ENCODE data around the gene ATE1.

DNA sequence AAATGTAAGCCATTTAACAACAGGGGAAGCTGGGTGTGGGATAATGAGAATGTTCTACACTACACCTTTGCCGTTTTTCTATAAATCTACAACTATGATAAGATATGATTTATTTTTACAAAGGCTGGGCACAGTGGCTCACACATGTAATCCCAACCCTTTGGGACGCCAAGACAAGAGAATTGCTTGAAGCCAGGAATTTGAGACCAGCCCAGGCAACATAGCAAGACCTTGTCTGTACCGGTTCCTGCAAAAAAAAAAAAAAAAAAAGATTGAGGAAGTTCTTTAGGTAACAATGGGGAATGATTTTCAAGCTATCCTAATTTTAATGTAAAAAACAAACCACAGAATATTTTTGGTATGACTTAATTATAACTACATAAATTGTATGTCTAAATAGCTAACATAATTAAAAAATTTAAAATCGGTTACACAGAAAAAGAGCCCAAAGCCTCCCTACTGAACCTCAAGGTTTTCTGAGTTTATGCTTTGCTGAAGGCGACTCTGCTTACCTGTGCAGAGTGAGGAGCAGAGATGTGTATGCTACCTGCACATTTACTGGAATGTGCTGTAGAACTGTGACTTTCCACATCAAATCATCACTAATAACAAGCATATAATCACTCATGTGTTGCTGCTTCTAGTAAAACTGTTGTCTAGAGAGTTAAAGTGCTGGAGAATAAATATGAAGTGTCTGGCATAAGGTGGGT, 163.4 kb downstream of the ATE1 start:
- TF ChIP-seq, protein P1, sequence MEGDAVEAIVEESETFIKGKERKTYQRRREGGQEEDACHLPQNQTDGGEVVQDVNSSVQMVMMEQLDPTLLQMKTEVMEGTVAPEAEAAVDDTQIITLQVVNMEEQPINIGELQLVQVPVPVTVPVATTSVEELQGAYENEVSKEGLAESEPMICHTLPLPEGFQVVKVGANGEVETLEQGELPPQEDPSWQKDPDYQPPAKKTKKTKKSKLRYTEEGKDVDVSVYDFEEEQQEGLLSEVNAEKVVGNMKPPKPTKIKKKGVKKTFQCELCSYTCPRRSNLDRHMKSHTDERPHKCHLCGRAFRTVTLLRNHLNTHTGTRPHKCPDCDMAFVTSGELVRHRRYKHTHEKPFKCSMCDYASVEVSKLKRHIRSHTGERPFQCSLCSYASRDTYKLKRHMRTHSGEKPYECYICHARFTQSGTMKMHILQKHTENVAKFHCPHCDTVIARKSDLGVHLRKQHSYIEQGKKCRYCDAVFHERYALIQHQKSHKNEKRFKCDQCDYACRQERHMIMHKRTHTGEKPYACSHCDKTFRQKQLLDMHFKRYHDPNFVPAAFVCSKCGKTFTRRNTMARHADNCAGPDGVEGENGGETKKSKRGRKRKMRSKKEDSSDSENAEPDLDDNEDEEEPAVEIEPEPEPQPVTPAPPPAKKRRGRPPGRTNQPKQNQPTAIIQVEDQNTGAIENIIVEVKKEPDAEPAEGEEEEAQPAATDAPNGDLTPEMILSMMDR (IDR thresholded peaks at IDR 0.05), result no peak
- TF ChIP-seq POLR2A (IDR thresholded peaks at IDR 0.05), result no peak

Data from uterus (tissue), 2 donors.